T-helper 1 cell treated with Interleukin-12 subunit alpha and Interleukin-12 subunit beta and Interleukin-4 antibody, amounts not matched to agents 30 ng/mL and 1 ng/mL, for 36 hours (primary cell): Measurements from ENCODE around the gene MT1B. TPM values are rescaled to one million over a fixed set of nuclear protein-coding genes. Genes with fewer than 3 reads are reported as not detected.

ENCODE experiments used
- total RNA-seq: library from RNA; stranded (reverse); gene quantifications from 2 replicates; pipeline ENCODE4 v1.2.3, GENCODE V29; 2022

The MT1B gene
- total RNA-seq, 1 donor from 2014 or later, result not detected

Other genes with a start within 250 kb of the MT1B start
- gene AMFR, start 226.3 kb upstream of the MT1B start, total RNA-seq, result 50.3 and 51.1 TPM in 2 replicates
- gene NUDT21, start 200.6 kb upstream of the MT1B start, total RNA-seq, result 190 and 193 TPM in 2 replicates
- 52.5 and 57.2 TPM in 2 replicates for gene OGFOD1, start 200.3 kb upstream of the MT1B start, total RNA-seq
- gene BBS2, start 131.9 kb upstream of the MT1B start, total RNA-seq, result 12.1 and 15.9 TPM in 2 replicates
- gene MT4, start 86.8 kb upstream of the MT1B start, total RNA-seq, result not detected in 2 replicates
- 2.5 and 5.0 TPM in 2 replicates for gene MT3, start 62.4 kb upstream of the MT1B start, total RNA-seq
- gene MT2A, start 43.3 kb upstream of the MT1B start, total RNA-seq, result 314 and 350 TPM in 2 replicates
- 152 and 159 TPM in 2 replicates for gene MT1E, start 26.1 kb upstream of the MT1B start, total RNA-seq
- gene MT1M, start 19.2 kb upstream of the MT1B start, total RNA-seq, result not detected in 2 replicates
- 1.0 TPM in 1 of 2 replicates, not detected in the other for gene MT1A, start 13.2 kb upstream of the MT1B start, total RNA-seq
- 21.9 and 25.2 TPM in 2 replicates for gene MT1F, start 6.1 kb downstream of the MT1B start, total RNA-seq
- 24.1 and 28.8 TPM in 2 replicates for gene MT1G, start 16.2 kb downstream of the MT1B start, total RNA-seq
- 2.8 and 4.9 TPM in 2 replicates for gene MT1H, start 17.9 kb downstream of the MT1B start, total RNA-seq
- 69.0 and 74.7 TPM in 2 replicates for gene MT1X, start 30.6 kb downstream of the MT1B start, total RNA-seq
- gene NUP93, start 78.2 kb downstream of the MT1B start, total RNA-seq, result 102 and 107 TPM in 2 replicates
- not detected in 2 replicates for gene SLC12A3, start 213.3 kb downstream of the MT1B start, total RNA-seq